ENCODE measurements around the gene VILL.

VILL gene

GRCh38 chr3:38015984-38016383 is 25.4 kb downstream of the VILL start:
- Histone ChIP-seq H3K36me3 (replicated peaks; ENCODE audit: low read depth, low read length) (no peaks in the 10 kb centered on the region), H3K4me2 (ENCODE audit: low read length) (no peak overlapping the region), H3K4me3 (ENCODE audit: low read length) (no peak overlapping the region), H3K4me1 (ENCODE audit: low read length) (no peaks in the 10 kb centered on the region), H3K9me3 (ENCODE audit: insufficient read depth, low read length) (no peaks in the 10 kb centered on the region), H3K27ac (ENCODE audit: low read length) (no peak overlapping the region), H3K79me2 (ENCODE audit: low read length) (no peaks in the 10 kb centered on the region), H3K9ac (ENCODE audit: low read length) (no peak overlapping the region), H3K27me3 (ENCODE audit: low read depth, low read length) (no peaks in the 10 kb centered on the region), H4K20me1 (ENCODE audit: insufficient read depth, low read length) (no peaks in the 10 kb centered on the region), H2AFZ (ENCODE audit: low read depth, low read length) (no peak overlapping the region)
- TF ChIP-seq EZH2phosphoT487 (IDR thresholded peaks at IDR 0.05; ENCODE audit: low read depth) = no peak
- TF ChIP-seq, protein P1, sequence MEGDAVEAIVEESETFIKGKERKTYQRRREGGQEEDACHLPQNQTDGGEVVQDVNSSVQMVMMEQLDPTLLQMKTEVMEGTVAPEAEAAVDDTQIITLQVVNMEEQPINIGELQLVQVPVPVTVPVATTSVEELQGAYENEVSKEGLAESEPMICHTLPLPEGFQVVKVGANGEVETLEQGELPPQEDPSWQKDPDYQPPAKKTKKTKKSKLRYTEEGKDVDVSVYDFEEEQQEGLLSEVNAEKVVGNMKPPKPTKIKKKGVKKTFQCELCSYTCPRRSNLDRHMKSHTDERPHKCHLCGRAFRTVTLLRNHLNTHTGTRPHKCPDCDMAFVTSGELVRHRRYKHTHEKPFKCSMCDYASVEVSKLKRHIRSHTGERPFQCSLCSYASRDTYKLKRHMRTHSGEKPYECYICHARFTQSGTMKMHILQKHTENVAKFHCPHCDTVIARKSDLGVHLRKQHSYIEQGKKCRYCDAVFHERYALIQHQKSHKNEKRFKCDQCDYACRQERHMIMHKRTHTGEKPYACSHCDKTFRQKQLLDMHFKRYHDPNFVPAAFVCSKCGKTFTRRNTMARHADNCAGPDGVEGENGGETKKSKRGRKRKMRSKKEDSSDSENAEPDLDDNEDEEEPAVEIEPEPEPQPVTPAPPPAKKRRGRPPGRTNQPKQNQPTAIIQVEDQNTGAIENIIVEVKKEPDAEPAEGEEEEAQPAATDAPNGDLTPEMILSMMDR (IDR thresholded peaks at IDR 0.05; ENCODE audit: low read depth, low read length) = no peak

- no peak overlapping the region for H3K9ac ChIP-seq (ENCODE audit: low read length)
- no peaks in the 10 kb centered on the region for H3K4me1 ChIP-seq (ENCODE audit: low read length)
- no peaks in the 10 kb centered on the region for H3K36me3 ChIP-seq (replicated peaks; ENCODE audit: low read depth, low read length)
Measured at GRCh38 chr3:38016410-38016809, 25.8 kb downstream of the VILL start.

GRCh38 chr3:38016847-38017444 is 26.4 kb downstream of the VILL start:
- Histone ChIP-seq H3K27me3 (ENCODE audit: low read depth, low read length) (no peaks in the 10 kb centered on the region), H3K4me1 (ENCODE audit: low read length) (no peaks in the 10 kb centered on the region)

More at GRCh38 chr3:38016410-38016809, 25.8 kb downstream of the VILL start:
- Histone ChIP-seq H3K27me3 (ENCODE audit: low read depth, low read length) (no peaks in the 10 kb centered on the region), H3K27ac (ENCODE audit: low read length) (no peak overlapping the region), H3K4me2 (ENCODE audit: low read length) (no peak overlapping the region), H2AFZ (ENCODE audit: low read depth, low read length) (no peak overlapping the region), H3K9me3 (ENCODE audit: insufficient read depth, low read length) (no peaks in the 10 kb centered on the region), H4K20me1 (ENCODE audit: insufficient read depth, low read length) (no peaks in the 10 kb centered on the region), H3K79me2 (ENCODE audit: low read length) (no peaks in the 10 kb centered on the region), H3K4me3 (ENCODE audit: low read length) (no peak overlapping the region)
- TF ChIP-seq, protein P1 (IDR thresholded peaks at IDR 0.05; ENCODE audit: low read depth, low read length) = no peak
- no peak for TF ChIP-seq EZH2phosphoT487 (IDR thresholded peaks at IDR 0.05; ENCODE audit: low read depth)

GRCh38 chr3:38017445-38018295 is 27.1 kb downstream of the VILL start:
- Histone ChIP-seq H3K9ac (ENCODE audit: low read length) (no peak overlapping the region), H3K27me3 (ENCODE audit: low read depth, low read length) (no peaks in the 10 kb centered on the region), H3K4me3 (ENCODE audit: low read length) (no peak overlapping the region), H2AFZ (ENCODE audit: low read depth, low read length) (no peak overlapping the region), H3K4me2 (ENCODE audit: low read length) (no peak overlapping the region), H3K9me3 (ENCODE audit: insufficient read depth, low read length) (no peaks in the 10 kb centered on the region), H3K27ac (ENCODE audit: low read length) (no peak overlapping the region), H4K20me1 (ENCODE audit: insufficient read depth, low read length) (no peaks in the 10 kb centered on the region), H3K36me3 (replicated peaks; ENCODE audit: low read depth, low read length) (no peaks in the 10 kb centered on the region), H3K4me1 (ENCODE audit: low read length) (no peaks in the 10 kb centered on the region), H3K79me2 (ENCODE audit: low read length) (no peaks in the 10 kb centered on the region)
- TF ChIP-seq, protein P1 (IDR thresholded peaks at IDR 0.05; ENCODE audit: low read depth, low read length) = no peak

More at GRCh38 chr3:38016847-38017444, 26.4 kb downstream of the VILL start:
- TF ChIP-seq, protein P1 (IDR thresholded peaks at IDR 0.05; ENCODE audit: low read depth, low read length) = no peak
- no peak for TF ChIP-seq EZH2phosphoT487 (IDR thresholded peaks at IDR 0.05; ENCODE audit: low read depth)
- H4K20me1 ChIP-seq (ENCODE audit: insufficient read depth, low read length) = no peaks in the 10 kb centered on the region
- no peaks in the 10 kb centered on the region for H3K9me3 ChIP-seq (ENCODE audit: insufficient read depth, low read length)
- H3K4me2 ChIP-seq (ENCODE audit: low read length) = no peak overlapping the region
- H3K4me3 ChIP-seq (ENCODE audit: low read length) = no peak overlapping the region
- H3K79me2 ChIP-seq (ENCODE audit: low read length) = no peaks in the 10 kb centered on the region
- no peaks in the 10 kb centered on the region for H3K36me3 ChIP-seq (replicated peaks; ENCODE audit: low read depth, low read length)
- no peak overlapping the region for H3K9ac ChIP-seq (ENCODE audit: low read length)
- H2AFZ ChIP-seq (ENCODE audit: low read depth, low read length) = no peak overlapping the region
- H3K27ac ChIP-seq (ENCODE audit: low read length) = no peak overlapping the region

Data from OCI-LY3 (cell line).